GM18511 (cell line): ENCODE results near the gene NPY2R.

Source experiments
- ATAC-seq: cut with Tn5 transposase; IDR thresholded peaks from one replicate; pipeline ENCODE4 v1.9.1; 2021; ENCODE audit warnings: mild to moderate bottlenecking, moderate library complexity; ENCODE audit not compliant: unreplicated experiment

Gene NPY2R, protein sequence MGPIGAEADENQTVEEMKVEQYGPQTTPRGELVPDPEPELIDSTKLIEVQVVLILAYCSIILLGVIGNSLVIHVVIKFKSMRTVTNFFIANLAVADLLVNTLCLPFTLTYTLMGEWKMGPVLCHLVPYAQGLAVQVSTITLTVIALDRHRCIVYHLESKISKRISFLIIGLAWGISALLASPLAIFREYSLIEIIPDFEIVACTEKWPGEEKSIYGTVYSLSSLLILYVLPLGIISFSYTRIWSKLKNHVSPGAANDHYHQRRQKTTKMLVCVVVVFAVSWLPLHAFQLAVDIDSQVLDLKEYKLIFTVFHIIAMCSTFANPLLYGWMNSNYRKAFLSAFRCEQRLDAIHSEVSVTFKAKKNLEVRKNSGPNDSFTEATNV

DNA sequence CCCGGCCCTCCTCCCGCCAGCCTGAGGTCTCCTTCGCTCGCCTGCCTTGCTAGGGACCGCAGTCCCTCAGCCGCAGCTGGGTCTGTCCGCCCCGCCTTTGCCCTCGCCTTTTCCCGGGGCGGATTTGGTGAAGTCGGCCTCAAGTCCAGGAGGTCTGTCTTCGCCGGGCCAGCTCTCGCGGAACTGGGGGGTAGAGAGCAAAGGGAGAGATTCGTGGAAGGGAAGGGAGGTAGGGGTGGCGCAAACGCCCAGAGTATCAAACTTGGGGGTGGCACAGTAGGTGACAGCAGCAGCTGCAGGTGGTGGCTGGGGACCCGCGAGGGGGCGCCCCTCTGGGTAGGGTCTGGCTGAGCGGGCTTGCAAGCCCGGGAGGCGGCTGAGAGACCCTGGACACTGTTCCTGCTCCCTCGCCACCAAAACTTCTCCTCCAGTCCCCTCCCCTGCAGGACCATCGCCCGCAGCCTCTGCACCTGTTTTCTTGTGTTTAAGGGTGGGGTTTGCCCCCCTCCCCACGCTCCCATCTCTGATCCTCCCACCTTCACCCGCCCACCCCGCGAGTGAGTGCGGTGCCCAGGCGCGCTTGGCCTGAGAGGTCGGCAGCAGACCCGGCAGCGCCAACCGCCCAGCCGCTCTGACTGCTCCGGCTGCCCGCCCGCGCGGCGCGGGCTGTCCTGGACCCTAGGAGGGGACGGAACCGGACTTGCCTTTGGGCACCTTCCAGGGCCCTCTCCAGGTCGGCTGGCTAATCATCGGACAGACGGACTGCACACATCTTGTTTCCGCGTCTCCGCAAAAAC is at the start of gene NPY2R:
Gene NPY2R (plus strand): TSS at position 379 of the 797 bp plus-strand sequence. CDS start 5,304 bp downstream, outside the sequence.
- no peak for ATAC-seq

DNA sequence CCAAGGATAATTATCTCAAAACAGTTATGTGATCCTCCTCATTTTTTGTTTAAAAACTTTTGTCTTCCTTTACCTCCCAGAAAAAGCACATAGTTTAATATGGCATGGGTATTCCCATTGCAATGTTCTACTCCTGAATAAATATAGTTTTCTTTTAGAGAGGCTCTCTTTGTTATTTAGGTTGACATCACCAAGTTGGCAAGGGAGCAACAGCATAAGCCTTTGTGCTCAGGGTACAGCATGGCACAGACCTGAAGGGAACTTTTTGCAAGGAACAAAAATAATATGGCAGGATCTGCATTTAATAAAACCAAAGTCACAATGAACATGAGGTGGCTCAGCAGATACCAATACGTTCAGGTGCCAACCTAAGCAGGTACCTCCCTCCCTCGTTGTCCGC is 47.1 kb upstream of the NPY2R start:
- ATAC-seq: no peak

GRCh38 chr4:155164718-155165117 is 43.7 kb upstream of the NPY2R start:
- ATAC-seq: no peak

- no peak for ATAC-seq
Measured at GRCh38 chr4:155170569-155170968, 37.9 kb upstream of the NPY2R start.

DNA sequence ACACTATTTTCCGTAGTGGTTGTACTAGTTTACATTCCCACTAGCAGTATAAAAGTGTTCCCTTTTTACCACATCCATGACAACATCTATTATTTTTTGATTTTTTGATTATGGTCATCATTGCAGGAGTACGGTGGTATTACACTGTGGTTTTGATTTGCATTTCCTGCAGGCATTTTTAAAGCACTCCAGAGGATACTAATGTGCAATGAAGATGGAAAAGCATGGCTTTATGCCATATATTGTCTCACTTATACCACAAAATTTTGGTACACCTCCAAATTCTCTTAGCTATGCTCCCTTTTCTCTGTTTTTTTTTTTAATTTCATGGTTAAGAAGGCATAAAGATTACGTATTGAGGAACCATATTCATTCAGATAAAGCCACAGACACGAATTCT is 35.1 kb upstream of the NPY2R start:
- ATAC-seq: no peak

DNA sequence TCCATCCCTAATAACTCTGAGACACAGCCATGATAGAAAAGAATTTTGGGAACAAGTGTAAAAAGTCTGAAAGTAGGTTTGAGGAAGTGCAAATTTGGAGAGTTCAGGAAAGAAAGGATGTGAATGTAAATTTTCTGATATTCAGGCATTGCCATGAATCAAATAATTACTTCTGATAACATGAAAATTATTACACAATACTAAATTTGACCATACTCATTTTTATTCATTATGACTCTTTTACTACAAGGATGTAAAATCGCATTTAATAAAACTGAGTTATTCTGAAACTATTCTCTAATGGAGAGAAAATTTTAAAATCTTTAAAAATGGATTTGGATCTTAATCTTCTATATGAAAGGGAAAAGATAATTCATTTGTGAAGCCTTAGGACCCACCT is 33.8 kb upstream of the NPY2R start:
- no peak for ATAC-seq

DNA sequence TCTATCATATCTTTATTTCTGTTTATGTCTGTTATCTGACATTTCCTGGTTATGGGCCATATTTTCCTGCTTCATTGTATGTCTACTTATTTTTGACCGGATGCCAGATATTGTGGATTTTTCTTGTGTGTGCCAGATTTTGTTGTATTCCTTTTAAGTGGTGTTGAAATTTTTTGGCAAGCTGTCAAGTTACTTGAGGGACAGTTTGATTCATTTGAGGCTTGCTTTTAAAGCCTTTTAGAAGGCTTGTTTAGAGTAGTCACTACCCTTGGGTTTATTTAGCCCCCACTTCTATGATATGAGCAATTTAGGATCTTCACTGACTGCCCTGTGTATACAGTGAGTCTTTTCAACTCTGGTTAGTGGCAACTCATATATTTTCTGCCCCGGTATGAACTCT is 29.2 kb upstream of the NPY2R start:
- ATAC-seq: no peak

DNA sequence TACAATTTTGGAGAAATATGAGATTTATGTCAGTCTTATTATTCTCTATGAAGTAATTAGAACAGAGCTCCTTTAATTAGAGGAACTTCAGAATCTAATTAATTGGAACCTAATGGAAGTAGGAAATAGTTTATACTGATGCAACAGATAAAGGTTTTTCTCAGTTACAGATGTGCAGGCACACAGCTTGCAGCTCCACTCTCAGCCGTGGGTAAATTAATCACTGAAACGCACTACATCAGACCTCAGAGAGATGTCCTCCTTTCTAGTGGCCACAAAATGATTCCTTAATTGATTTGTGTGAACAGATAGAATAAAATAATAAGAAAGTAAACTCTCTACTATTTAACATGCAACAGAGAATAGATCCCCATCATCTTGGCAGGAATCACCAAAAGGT is 21.5 kb upstream of the NPY2R start:
- ATAC-seq: no peak

DNA sequence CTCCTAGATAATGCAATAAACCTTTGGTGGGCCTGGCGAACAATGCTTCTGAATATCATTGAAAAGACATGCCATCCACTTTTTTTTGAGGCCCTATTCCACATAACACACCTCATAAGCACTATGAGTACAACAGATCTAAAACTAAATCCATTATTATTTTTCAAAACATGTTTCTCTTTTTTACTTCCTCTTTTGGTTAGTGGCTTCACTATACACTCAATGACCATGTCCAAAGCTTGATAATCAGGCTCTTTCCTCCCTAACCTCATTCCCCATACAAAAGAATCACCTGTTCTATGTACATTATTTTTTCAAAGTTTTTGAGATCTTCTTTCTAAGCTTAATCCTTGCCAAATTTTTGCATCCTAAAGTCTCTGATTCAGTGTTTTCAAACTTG is 20.4 kb upstream of the NPY2R start:
- peak; percentile 45 for ATAC-seq

DNA sequence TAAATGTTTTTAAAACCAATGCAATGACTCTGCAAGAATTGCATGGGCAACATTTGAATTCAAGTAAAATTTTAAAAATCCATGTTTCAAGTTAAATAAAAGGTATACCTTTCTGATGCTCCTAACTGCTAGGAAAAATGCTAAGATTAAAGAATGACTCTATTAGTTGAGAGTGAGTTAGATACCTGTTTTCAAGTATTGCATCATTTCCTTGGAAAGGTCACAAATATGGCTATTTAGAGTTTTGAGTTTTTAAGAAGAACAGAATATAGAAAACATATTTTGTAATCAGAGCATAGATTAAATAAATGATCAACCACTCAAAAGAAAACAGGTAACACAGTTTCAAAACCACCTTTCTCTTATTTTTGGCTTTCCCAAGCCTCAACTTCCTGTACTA is 18.3 kb upstream of the NPY2R start:
- ATAC-seq: no peak

GRCh38 chr4:155197757-155198156 is 10.7 kb upstream of the NPY2R start:
- ATAC-seq: no peak

- no peak for ATAC-seq
Measured at GRCh38 chr4:155207534-155208257, 740 bp upstream of the NPY2R start.

DNA sequence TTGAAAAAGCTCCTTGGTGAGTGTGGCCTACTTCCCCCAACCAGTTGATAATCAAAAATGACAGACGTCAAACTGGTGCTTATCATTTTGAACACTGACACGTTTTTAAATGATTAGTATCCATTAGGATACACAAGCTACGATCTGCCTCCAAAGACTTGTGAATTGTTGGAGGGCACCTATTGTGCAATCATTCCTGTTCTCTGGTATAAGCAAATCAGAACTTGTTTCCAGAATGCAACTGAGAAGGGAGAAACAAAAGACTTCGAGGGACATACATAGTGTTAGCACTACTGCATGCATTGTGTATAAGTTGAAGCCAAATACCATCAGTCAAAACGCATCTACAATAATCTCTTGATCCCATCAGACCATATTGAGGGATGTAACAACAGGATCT is 11.6 kb downstream of the NPY2R start:
- no peak for ATAC-seq

GRCh38 chr4:155227131-155227530 is 18.7 kb downstream of the NPY2R start:
- ATAC-seq: no peak

GRCh38 chr4:155228713-155229112 is 20.3 kb downstream of the NPY2R start:
- no peak for ATAC-seq

DNA sequence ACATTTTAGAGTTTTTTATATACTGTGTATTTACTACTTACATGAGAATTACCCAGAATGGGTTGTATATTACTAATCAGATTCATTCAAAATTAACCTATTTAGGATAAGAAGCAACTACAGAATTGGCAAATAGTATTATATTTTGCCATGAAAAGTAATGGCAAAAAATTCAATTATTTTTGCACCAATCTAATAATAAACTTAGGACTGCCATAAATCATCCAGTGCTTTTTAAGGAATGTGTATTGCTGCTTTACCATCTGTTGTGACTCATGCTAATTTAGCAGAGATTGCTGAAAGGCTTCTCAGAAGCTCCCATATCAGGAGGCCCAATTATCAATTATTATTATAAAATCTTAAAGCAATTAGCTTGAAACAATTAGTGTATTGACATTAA is 24.0 kb downstream of the NPY2R start:
- ATAC-seq: no peak

GRCh38 chr4:155234206-155234605 is 25.8 kb downstream of the NPY2R start:
- ATAC-seq: no peak

- no peak for ATAC-seq
Measured at GRCh38 chr4:155237567-155237966, 29.1 kb downstream of the NPY2R start.

- ATAC-seq: no peak
Measured at GRCh38 chr4:155241225-155241624, 32.8 kb downstream of the NPY2R start.

DNA sequence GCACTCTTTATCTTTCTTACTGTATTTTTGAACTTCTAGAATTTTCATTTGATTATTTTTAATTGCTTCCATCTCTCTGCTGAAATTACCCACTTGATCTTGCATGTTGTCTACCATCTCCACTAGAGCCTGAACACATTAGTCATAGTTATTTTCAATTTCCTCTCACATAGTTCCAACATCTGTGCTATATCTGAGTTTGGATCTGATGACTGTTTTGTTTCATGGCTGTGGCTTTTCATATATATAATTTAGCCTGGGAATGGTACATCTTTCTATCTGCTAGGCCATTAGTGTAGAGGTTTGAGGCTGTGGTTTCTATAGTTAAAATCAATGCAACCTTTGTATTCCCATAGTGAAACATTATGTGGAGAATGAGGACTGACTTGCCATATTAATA is 33.2 kb downstream of the NPY2R start:
- ATAC-seq: no peak

GRCh38 chr4:155245105-155245504 is 36.7 kb downstream of the NPY2R start:
- no peak for ATAC-seq
